Chondrocyte (in vitro differentiated cells): Measurements from ENCODE around the gene USP1. TPM values are rescaled to one million over a fixed set of nuclear protein-coding genes. Genes with fewer than 3 reads are reported as not detected.

Source experiments
- DNase-seq: peaks from one replicate; pipeline ENCODE4 v3.0.0; 2021; ENCODE audit warnings: mixed read lengths, low spot score
- H3K27ac Mint-ChIP-seq: one replicate; pipeline ENCODE4 v1.8.0; 2021; ENCODE audit warnings: mild to moderate bottlenecking, moderate library complexity, mixed read lengths; ENCODE audit not compliant: unreplicated experiment
- H3K27me3 Mint-ChIP-seq: 2 replicates; pipeline ENCODE4 v1.8.0; 2021; ENCODE audit warnings: low read depth, mixed read lengths
- H3K36me3 Mint-ChIP-seq: 2 replicates; pipeline ENCODE4 v1.8.0; 2021; ENCODE audit warnings: low read depth, mixed read lengths
- H3K4me1 Mint-ChIP-seq: 2 replicates; pipeline ENCODE4 v1.8.0; 2021; ENCODE audit warnings: low read depth, mild to moderate bottlenecking, mixed read lengths
- H3K4me3 Mint-ChIP-seq: one replicate; pipeline ENCODE4 v1.8.0; 2021; ENCODE audit warnings: mild to moderate bottlenecking, moderate library complexity, mixed read lengths; ENCODE audit not compliant: unreplicated experiment
- H3K9me3 Mint-ChIP-seq: 2 replicates; pipeline ENCODE4 v1.8.0; 2021; ENCODE audit warnings: low read depth, mixed read lengths
- CTCF ChIP-seq: fragments of 200-600 bp; sonication (generic); IDR thresholded peaks from 2 replicates; pipeline ENCODE4 v1.5.0; 2021; ENCODE audit warnings: antibody characterized with exemption, mild to moderate bottlenecking, moderate library complexity
- total RNA-seq: library from RNA; stranded (reverse); gene quantifications from 3 replicates; pipeline ENCODE4 v1.2.1, GENCODE V29; 2021

The USP1 gene
- total RNA-seq, 1 donor from 2014 or later, result 21.9 TPM

- TF ChIP-seq CTCF, result no peak
- Mint-ChIP-seq H3K9me3 (no peaks in the 10 kb centered on the region), H3K27me3 (no peaks in the 10 kb centered on the region), H3K27ac (no peak overlapping the region), H3K4me3 (no peak overlapping the region), H3K36me3 (peaks cover 16% of the 10 kb centered on the region), H3K4me1 (peaks cover 5% of the 10 kb centered on the region)
- no peak for DNase-seq
Measured at GRCh38 chr1:62481681-62482080, 44.8 kb downstream of the USP1 start.

GRCh38 chr1:62484824-62485468 is 48.1 kb downstream of the USP1 start:
- H3K9me3 Mint-ChIP-seq, result no peaks in the 10 kb centered on the region
- H3K4me3 Mint-ChIP-seq, result no peak overlapping the region
- no peak for TF ChIP-seq CTCF

GRCh38 chr1:62487956-62488355 is 51.1 kb downstream of the USP1 start:
- peaks cover 23% of the 10 kb centered on the region for H3K36me3 Mint-ChIP-seq
- no peak for DNase-seq
- H3K27ac Mint-ChIP-seq, result no peak overlapping the region
- no peaks in the 10 kb centered on the region for H3K27me3 Mint-ChIP-seq
- H3K4me1 Mint-ChIP-seq, result no peaks in the 10 kb centered on the region
- no peaks in the 10 kb centered on the region for H3K9me3 Mint-ChIP-seq
- no peak overlapping the region for H3K4me3 Mint-ChIP-seq
- TF ChIP-seq CTCF, result no peak

More at GRCh38 chr1:62484824-62485468, 48.1 kb downstream of the USP1 start:
- no peak overlapping the region for H3K27ac Mint-ChIP-seq
- H3K4me1 Mint-ChIP-seq, result peaks cover 5% of the 10 kb centered on the region
- H3K36me3 Mint-ChIP-seq, result peaks cover 16% of the 10 kb centered on the region
- DNase-seq, result no peak
- H3K27me3 Mint-ChIP-seq, result no peaks in the 10 kb centered on the region

- no peak for DNase-seq
- Mint-ChIP-seq H3K36me3 (peaks cover 19% of the 10 kb centered on the region), H3K27me3 (no peaks in the 10 kb centered on the region), H3K9me3 (no peaks in the 10 kb centered on the region), H3K27ac (no peak overlapping the region), H3K4me3 (no peak overlapping the region), H3K4me1 (peaks cover 9% of the 10 kb centered on the region)
- TF ChIP-seq CTCF, result no peak
Measured at GRCh38 chr1:62492521-62492920, 55.7 kb downstream of the USP1 start.

GRCh38 chr1:62493656-62494055 is 56.8 kb downstream of the USP1 start:
- no peak for TF ChIP-seq CTCF
- no peak for DNase-seq
- H3K36me3 Mint-ChIP-seq, result peaks cover 21% of the 10 kb centered on the region
- no peaks in the 10 kb centered on the region for H3K9me3 Mint-ChIP-seq
- no peaks in the 10 kb centered on the region for H3K27me3 Mint-ChIP-seq
- H3K4me3 Mint-ChIP-seq, result no peak overlapping the region
- H3K27ac Mint-ChIP-seq, result no peak overlapping the region
- H3K4me1 Mint-ChIP-seq, result peaks cover 9% of the 10 kb centered on the region
